ENCODE data around the gene PIP4K2B.

- TF ChIP-seq EZH2 (IDR thresholded peaks at IDR 0.05; ENCODE audit: borderline replicate concordance, low read length) (no peak), CTCF (conservative IDR thresholded peaks at IDR 0.05 in 1 of 2, IDR thresholded peaks at IDR 0.05 in 1 of 2; ENCODE audit: extremely low read depth in 1 of 2, insufficient read depth in 1 of 2, low read depth in 1 of 2, low read length in 2 of 2) (no peak)
Observed at GRCh38 chr17:38796451-38797157, 2.8 kb downstream of the PIP4K2B start.

All from mammary epithelial cell (primary cell).